ENCODE data around the gene DUSP7.

DNA sequence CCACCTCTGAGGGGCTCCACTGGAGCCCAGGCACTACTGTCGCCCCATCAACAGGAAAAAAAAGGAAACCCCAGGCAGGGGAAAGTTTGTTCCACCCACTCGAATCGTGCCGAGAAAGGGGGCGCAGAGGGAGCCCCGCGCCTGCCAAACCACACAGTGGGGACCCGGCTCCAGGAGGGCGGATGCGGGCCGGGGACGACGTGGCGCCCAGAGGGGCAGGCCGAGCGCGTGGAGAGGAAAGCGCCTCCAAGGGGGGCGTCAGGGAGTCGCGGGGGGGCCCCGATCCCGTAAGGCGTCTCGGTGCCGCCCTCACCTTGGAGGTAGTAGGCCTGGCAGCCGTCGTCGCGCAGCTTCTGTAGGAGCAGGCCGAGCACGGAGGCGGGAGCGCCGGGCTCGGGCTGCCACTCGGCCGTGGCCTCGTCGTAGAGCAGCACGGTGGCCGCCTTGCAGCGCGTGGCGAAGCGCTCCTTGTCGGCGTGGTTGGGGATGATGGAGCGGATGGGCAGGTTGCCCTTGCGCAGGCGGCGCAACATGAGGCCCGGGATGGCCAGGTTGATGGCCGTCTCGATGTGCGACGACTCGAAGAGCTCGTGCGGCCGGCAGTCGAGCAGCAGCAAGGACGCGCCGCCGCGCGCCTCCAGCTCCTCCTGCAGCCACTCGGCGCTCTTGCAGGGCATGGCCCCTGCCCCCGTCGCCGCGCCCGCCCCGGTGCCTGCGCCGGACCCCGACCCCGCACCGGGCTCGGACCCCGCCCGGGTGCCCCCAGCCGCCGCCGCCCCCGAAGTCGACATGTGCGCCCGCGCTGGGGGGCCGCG lies 627 bp downstream of the DUSP7 start:
- TF ChIP-seq, protein P1, sequence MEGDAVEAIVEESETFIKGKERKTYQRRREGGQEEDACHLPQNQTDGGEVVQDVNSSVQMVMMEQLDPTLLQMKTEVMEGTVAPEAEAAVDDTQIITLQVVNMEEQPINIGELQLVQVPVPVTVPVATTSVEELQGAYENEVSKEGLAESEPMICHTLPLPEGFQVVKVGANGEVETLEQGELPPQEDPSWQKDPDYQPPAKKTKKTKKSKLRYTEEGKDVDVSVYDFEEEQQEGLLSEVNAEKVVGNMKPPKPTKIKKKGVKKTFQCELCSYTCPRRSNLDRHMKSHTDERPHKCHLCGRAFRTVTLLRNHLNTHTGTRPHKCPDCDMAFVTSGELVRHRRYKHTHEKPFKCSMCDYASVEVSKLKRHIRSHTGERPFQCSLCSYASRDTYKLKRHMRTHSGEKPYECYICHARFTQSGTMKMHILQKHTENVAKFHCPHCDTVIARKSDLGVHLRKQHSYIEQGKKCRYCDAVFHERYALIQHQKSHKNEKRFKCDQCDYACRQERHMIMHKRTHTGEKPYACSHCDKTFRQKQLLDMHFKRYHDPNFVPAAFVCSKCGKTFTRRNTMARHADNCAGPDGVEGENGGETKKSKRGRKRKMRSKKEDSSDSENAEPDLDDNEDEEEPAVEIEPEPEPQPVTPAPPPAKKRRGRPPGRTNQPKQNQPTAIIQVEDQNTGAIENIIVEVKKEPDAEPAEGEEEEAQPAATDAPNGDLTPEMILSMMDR (IDR thresholded peaks at IDR 0.05): peak in 3 of 4 experiments; percentile 26 to 45 (median 42)
- TF ChIP-seq POLR2A (IDR thresholded peaks at IDR 0.05) (no peak), EP300 (IDR thresholded peaks at IDR 0.05) (no peak), POLR2AphosphoS5 (IDR thresholded peaks at IDR 0.05) (no peak)

Measured in gastroesophageal sphincter (tissue), 3 donors.